22Rv1 (cell line): ENCODE data around the gene PRRT3.

Experiments used
- ZFX ChIP-seq: fragments of 450-650 bp; IDR thresholded peaks from 2 replicates; pipeline ENCODE4 v1.6.1; 2017; ENCODE audit warnings: antibody characterized with exemption, borderline replicate concordance
- TF ChIP-seq, protein P1 (sequence below): fragments of 450-650 bp; IDR thresholded peaks from 2 replicates; pipeline ENCODE4 v1.5.1; 2017; ENCODE audit warnings: mild to moderate bottlenecking

DNA sequence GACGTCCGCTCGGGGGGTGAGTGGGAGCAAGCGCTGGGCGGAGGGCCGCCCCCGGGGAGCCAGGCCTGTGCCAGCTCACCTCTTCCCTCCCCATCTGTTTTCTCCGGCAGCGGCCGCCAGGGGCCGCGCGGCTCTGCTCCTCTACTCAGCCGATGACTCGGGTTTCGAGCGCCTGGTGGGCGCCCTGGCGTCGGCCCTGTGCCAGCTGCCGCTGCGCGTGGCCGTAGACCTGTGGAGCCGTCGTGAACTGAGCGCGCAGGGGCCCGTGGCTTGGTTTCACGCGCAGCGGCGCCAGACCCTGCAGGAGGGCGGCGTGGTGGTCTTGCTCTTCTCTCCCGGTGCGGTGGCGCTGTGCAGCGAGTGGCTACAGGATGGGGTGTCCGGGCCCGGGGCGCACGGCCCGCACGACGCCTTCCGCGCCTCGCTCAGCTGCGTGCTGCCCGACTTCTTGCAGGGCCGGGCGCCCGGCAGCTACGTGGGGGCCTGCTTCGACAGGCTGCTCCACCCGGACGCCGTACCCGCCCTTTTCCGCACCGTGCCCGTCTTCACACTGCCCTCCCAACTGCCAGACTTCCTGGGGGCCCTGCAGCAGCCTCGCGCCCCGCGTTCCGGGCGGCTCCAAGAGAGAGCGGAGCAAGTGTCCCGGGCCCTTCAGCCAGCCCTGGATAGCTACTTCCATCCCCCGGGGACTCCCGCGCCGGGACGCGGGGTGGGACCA lies 19.2 kb downstream of the PRRT3 start:
- TF ChIP-seq, protein P1, sequence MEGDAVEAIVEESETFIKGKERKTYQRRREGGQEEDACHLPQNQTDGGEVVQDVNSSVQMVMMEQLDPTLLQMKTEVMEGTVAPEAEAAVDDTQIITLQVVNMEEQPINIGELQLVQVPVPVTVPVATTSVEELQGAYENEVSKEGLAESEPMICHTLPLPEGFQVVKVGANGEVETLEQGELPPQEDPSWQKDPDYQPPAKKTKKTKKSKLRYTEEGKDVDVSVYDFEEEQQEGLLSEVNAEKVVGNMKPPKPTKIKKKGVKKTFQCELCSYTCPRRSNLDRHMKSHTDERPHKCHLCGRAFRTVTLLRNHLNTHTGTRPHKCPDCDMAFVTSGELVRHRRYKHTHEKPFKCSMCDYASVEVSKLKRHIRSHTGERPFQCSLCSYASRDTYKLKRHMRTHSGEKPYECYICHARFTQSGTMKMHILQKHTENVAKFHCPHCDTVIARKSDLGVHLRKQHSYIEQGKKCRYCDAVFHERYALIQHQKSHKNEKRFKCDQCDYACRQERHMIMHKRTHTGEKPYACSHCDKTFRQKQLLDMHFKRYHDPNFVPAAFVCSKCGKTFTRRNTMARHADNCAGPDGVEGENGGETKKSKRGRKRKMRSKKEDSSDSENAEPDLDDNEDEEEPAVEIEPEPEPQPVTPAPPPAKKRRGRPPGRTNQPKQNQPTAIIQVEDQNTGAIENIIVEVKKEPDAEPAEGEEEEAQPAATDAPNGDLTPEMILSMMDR, result peak; percentile 89
- no peak for TF ChIP-seq ZFX
